Measurements from ENCODE around the gene EIF3K. TPM values are rescaled to one million over a fixed set of nuclear protein-coding genes. Genes with fewer than 3 reads are reported as not detected.
A peak's percentile ranks its signal among the peaks of the same experiment; 100 is the strongest.

EIF3K gene
- total RNA-seq, 1 experiment from 2014 or later = 2,011 TPM

GRCh38 chr19:38679839-38680238, 60.9 kb downstream of the EIF3K start:
- TF ChIP-seq TCF7L2 (IDR thresholded peaks at IDR 0.05; ENCODE audit: low read depth, low read length) (no peak), POLR2AphosphoS5 (IDR thresholded peaks at IDR 0.05; ENCODE audit: low read depth, low read length) (no peak)
- TF ChIP-seq, protein P1, sequence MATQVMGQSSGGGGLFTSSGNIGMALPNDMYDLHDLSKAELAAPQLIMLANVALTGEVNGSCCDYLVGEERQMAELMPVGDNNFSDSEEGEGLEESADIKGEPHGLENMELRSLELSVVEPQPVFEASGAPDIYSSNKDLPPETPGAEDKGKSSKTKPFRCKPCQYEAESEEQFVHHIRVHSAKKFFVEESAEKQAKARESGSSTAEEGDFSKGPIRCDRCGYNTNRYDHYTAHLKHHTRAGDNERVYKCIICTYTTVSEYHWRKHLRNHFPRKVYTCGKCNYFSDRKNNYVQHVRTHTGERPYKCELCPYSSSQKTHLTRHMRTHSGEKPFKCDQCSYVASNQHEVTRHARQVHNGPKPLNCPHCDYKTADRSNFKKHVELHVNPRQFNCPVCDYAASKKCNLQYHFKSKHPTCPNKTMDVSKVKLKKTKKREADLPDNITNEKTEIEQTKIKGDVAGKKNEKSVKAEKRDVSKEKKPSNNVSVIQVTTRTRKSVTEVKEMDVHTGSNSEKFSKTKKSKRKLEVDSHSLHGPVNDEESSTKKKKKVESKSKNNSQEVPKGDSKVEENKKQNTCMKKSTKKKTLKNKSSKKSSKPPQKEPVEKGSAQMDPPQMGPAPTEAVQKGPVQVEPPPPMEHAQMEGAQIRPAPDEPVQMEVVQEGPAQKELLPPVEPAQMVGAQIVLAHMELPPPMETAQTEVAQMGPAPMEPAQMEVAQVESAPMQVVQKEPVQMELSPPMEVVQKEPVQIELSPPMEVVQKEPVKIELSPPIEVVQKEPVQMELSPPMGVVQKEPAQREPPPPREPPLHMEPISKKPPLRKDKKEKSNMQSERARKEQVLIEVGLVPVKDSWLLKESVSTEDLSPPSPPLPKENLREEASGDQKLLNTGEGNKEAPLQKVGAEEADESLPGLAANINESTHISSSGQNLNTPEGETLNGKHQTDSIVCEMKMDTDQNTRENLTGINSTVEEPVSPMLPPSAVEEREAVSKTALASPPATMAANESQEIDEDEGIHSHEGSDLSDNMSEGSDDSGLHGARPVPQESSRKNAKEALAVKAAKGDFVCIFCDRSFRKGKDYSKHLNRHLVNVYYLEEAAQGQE (IDR thresholded peaks at IDR 0.05; ENCODE audit: insufficient read depth in 1 of 2, low read depth in 2 of 2, low read length in 1 of 2) = no peak
- POLR2A ChIA-PET = interaction anchor here (0.6 to 2.0 kb wide), 6 partner anchors 8 to 1265 kb away, joined by 3 to 8 read pairs (median 4); no protein-coding TSS in a partner anchor
- H3K4me3 ChIP-seq (ENCODE audit: low read depth in 2 of 2, low read length in 2 of 2) = no peak overlapping the region
- intact Hi-C loops (cut with micrococcal nuclease; ENCODE audit: unreplicated experiment) = no loop called here
- H3K27me3 ChIP-seq (ENCODE audit: control insufficient read depth, insufficient read depth, low read length) = no peaks in the 10 kb centered on the region
- peaks cover 100% of the 10 kb centered on the region for H3K4me1 ChIP-seq (ENCODE audit: control insufficient read depth, insufficient read depth, low read length)
- CTCF ChIA-PET = interaction anchor here (0.6 kb wide), 3 partner anchors 12 to 32 kb away, joined by 3 to 4 read pairs (median 4); no protein-coding TSS in a partner anchor
- in situ Hi-C loops (cut with HindIII; ENCODE audit: low pct_unique_long_range_greater_than_20kb, low sequenced_read_pairs) = no loop called here
- peaks cover 4% of the 10 kb centered on the region; the same call in 1 of the 2 replicates for H3K9me3 ChIP-seq (ENCODE audit: control insufficient read depth, insufficient read depth, low read depth, low read length)
- ATAC-seq = no peak
- H3K27ac ChIP-seq (ENCODE audit: low read length) = peak overlapping the region; percentile 98
- no TSS peak for BruUV-seq (replicated peaks)
- no peak for DNase-seq (ENCODE audit: low read depth, low spot score)
- 0 out of 2 replicates have a peak, but pooled peaks cover 4% of the 10 kb centered on the region for H3K36me3 ChIP-seq (ENCODE audit: control insufficient read depth, insufficient read depth, low read length)

GRCh38 chr19:38682195-38682867, 63.3 kb downstream of the EIF3K start:
- no peak for DNase-seq (ENCODE audit: low read depth, low spot score)
- peaks cover 100% of the 10 kb centered on the region for H3K4me1 ChIP-seq (ENCODE audit: control insufficient read depth, insufficient read depth, low read length)
- no peaks in the 10 kb centered on the region for H3K36me3 ChIP-seq (ENCODE audit: control insufficient read depth, insufficient read depth, low read length)
- TF ChIP-seq POLR2AphosphoS5 (IDR thresholded peaks at IDR 0.05; ENCODE audit: low read depth, low read length) (no peak), SIN3A (IDR thresholded peaks at IDR 0.05; ENCODE audit: borderline replicate concordance, insufficient read depth, low read depth, low read length) (no peak), TCF7L2 (IDR thresholded peaks at IDR 0.05; ENCODE audit: low read depth, low read length) (no peak)
- TF ChIP-seq, protein P1 (IDR thresholded peaks at IDR 0.05; ENCODE audit: insufficient read depth in 1 of 2, low read depth in 2 of 2, low read length in 1 of 2) = no peak
- TF ChIP-seq, protein P2, sequence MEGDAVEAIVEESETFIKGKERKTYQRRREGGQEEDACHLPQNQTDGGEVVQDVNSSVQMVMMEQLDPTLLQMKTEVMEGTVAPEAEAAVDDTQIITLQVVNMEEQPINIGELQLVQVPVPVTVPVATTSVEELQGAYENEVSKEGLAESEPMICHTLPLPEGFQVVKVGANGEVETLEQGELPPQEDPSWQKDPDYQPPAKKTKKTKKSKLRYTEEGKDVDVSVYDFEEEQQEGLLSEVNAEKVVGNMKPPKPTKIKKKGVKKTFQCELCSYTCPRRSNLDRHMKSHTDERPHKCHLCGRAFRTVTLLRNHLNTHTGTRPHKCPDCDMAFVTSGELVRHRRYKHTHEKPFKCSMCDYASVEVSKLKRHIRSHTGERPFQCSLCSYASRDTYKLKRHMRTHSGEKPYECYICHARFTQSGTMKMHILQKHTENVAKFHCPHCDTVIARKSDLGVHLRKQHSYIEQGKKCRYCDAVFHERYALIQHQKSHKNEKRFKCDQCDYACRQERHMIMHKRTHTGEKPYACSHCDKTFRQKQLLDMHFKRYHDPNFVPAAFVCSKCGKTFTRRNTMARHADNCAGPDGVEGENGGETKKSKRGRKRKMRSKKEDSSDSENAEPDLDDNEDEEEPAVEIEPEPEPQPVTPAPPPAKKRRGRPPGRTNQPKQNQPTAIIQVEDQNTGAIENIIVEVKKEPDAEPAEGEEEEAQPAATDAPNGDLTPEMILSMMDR (IDR thresholded peaks at IDR 0.05) = no peak
- H3K27ac ChIP-seq (ENCODE audit: low read length) = peak overlapping the region; percentile 98
- ATAC-seq = no peak
- BruUV-seq (replicated peaks) = no TSS peak
- intact Hi-C loops (cut with micrococcal nuclease; ENCODE audit: unreplicated experiment) = no loop called here
- in situ Hi-C loops (cut with HindIII; ENCODE audit: low pct_unique_long_range_greater_than_20kb, low sequenced_read_pairs) = no loop called here
- peaks cover 4% of the 10 kb centered on the region; the same call in 1 of the 2 replicates for H3K9me3 ChIP-seq (ENCODE audit: control insufficient read depth, insufficient read depth, low read depth, low read length)
- H3K4me3 ChIP-seq (ENCODE audit: low read depth in 2 of 2, low read length in 2 of 2) = no peak overlapping the region
- POLR2A ChIA-PET = interaction anchor here (0.8 to 3.1 kb wide), 8 partner anchors 10 to 48 kb away, joined by 3 to 18 read pairs (median 5); partner anchors contain the start of gene ACTN4
- CTCF ChIA-PET = no interaction called here
- H3K27me3 ChIP-seq (ENCODE audit: control insufficient read depth, insufficient read depth, low read length) = no peaks in the 10 kb centered on the region
